ENCODE results near the gene CCDC148.

The CCDC148 gene

DNA sequence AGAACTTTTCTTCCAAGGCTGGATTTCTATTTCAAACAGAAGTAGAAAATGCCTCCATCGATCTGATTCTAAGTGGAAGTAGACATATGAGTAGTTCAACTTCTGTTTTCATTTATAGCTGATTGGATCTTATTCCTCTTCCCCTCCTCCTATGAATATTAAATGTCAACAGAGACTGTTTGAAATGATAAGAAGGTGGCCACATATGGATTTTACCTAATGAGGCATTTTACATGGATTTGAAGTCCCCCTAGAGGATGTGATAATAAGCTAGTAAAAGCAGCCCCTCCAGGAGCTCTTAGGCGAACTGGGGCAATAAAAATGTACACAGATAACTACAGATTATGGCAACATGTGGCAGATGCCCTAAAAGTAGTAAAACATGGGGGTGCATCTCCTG, 283.8 kb downstream of the CCDC148 start:
- TF ChIP-seq, protein P1, sequence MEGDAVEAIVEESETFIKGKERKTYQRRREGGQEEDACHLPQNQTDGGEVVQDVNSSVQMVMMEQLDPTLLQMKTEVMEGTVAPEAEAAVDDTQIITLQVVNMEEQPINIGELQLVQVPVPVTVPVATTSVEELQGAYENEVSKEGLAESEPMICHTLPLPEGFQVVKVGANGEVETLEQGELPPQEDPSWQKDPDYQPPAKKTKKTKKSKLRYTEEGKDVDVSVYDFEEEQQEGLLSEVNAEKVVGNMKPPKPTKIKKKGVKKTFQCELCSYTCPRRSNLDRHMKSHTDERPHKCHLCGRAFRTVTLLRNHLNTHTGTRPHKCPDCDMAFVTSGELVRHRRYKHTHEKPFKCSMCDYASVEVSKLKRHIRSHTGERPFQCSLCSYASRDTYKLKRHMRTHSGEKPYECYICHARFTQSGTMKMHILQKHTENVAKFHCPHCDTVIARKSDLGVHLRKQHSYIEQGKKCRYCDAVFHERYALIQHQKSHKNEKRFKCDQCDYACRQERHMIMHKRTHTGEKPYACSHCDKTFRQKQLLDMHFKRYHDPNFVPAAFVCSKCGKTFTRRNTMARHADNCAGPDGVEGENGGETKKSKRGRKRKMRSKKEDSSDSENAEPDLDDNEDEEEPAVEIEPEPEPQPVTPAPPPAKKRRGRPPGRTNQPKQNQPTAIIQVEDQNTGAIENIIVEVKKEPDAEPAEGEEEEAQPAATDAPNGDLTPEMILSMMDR (conservative IDR thresholded peaks at IDR 0.05; ENCODE audit: low read depth, low read length), result no peak
- no peak for DNase-seq (ENCODE audit: low read depth)
- H3K4me3 ChIP-seq (ENCODE audit: low read depth, low read length), result no peak overlapping the region

DNA sequence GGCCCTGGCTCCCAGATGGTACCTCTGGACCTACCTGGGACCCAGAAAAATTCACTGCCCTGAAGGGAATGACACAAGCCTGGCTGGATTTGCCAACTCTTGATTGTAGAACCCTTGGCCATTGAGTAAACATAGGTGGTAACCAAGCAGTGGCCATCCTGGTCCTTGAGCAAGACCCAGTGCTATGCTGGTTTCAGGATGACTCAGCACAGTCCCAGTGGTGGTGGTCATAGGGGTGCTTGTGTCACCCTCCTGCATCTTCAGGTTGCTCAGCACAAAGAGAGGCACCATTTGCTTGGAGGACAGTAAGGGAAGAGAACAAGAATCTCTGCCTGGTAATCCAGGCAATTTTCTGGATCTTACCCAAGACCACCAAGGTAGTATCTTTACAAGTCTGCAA, 302.0 kb downstream of the CCDC148 start:
- H3K4me3 ChIP-seq (ENCODE audit: low read depth, low read length), result no peak overlapping the region
- TF ChIP-seq, protein P1 (conservative IDR thresholded peaks at IDR 0.05; ENCODE audit: low read depth, low read length), result no peak
- no peak for DNase-seq (ENCODE audit: low read depth)

DNA sequence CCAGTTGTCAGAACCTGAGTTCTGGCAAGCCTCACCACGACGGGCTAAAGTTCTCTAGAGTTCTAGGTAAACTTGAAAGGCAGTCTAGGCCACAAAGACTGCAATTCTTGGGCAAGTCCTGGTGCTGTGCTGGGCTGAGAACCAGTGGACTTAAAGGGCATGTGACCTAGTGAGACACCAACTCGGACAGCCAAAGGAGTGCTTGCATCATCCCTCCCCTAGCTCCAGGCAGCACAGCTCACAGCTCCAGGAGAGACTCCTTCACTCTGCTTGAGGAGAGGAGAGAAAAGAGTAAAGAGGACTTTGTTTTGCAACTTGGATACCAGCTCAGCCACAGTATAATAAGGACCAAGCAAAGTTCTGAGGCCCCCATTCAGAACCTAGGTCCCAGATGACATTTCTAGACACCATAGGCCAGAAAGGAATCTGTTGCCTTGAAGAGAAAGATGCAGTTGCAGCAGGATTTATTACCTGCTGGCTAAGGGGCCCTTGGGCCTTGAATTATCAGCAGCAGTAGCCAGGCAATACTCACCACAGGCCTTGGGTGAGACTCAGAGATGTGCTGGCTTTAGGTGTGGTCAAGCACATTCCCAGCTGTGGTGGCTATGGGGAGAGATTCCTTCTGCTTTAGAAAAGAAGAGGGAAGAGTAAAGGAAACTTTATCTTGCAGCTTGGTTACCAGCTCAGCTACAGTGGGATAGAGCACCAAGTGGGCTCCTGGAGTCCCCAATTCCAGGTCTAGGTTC, 303.1 kb downstream of the CCDC148 start:
- TF ChIP-seq, protein P1 (conservative IDR thresholded peaks at IDR 0.05; ENCODE audit: low read depth, low read length), result no peak
- no peak overlapping the region for H3K4me3 ChIP-seq (ENCODE audit: low read depth, low read length)
- no peak for DNase-seq (ENCODE audit: low read depth)

DNA sequence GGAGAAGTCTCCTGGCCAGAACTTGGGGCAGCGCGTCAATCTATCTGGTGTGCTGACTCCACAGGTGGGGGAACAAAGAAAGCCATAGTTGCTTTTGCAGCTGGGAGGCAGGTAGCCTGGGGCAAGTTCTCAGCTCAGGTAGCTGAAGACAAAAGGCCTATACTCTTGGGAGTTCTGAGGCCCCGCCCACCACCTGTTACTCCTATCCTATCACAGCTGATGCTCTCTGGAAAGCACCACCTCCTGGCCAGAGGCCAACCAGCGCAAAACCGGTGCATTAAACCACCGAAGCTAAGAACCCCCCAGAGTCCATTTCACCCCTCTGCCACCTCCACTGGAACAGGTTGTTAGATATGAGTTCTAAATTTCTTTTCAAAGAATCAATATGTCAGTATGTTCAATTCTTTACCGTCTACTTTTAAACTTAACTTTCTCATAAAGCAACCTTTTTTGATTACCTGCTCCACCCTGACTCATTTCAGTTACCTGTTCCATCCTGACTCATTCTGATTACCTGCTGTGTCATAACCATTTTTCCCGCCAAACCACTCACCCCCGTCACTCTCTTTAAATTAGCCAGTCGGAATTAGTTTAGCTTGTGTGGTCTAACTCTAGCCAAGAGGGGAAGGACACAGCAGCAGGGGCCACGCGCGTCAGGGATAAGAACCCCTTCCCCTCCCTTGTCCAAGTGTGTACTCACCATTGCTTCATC, 311.5 kb downstream of the CCDC148 start:
- no peak overlapping the region for H3K4me3 ChIP-seq (ENCODE audit: low read depth, low read length)
- TF ChIP-seq, protein P1 (conservative IDR thresholded peaks at IDR 0.05; ENCODE audit: low read depth, low read length), result no peak
- DNase-seq (ENCODE audit: low read depth), result no peak

DNA sequence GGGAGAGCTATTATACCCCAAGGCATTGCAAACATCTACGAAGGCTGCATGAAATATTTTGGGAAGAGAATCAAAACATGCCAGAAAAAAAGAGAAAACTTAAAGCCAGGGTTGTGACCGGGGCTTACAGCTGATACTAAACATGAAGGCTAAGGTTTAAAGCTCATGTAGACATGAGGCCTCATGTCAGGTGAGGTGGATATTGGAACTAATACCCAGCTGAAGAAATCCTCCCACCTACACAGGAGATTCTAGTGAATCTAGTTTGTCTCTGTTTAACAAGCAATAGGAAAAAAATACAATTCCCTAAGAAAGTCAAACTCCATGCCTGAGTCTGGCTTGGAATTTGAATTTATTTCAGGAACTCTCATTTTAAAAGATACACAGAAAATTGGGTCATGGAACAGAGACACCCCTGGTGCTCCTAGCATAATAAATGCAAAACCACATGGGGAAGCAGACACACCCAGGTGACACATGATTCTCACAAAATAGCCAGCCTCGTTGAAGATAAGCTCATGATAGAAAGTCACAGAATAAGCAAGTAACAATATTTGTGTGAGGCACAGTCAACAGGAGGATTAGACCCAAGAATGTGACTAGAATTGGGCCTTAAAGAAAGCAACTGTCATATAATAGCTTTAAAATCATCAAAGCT, 312.7 kb downstream of the CCDC148 start:
- DNase-seq (ENCODE audit: low read depth), result no peak
- TF ChIP-seq, protein P1 (conservative IDR thresholded peaks at IDR 0.05; ENCODE audit: low read depth, low read length), result no peak

DNA sequence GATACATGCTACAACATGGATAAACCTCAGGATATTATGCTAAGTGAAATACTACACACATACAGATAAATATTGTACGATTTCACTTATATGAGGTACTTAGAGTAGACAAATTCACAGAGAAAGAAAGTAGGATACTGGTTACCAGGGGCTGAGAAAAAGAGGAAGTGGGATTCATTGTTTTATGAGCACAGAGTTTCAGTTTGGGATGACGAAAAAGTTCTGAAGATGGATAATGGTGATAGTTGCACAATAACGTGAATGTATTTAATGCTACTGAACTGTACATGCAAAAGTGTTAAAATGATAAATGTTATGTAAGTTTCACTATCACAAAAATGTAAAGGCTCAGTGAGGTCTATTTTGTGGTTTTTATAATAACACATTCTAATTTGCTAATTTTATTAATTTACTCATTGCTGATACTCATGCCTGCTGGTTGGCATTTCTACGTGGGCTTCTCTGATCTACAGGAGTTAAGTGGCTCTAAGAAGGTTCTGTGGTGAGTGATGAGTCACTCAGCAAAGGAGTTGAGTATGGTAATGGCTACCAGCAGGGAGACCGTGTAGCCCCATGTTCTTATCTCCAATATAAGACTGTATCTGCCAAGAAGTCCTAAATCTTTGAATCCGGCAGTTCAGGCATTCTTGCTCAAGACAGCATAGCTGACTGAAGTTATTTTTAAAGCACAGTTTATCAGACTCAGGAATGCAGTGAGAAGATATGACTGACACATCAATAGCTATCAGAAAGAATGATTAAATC, 313.8 kb downstream of the CCDC148 start:
- DNase-seq (ENCODE audit: low read depth), result peak; percentile 77
- TF ChIP-seq, protein P1 (conservative IDR thresholded peaks at IDR 0.05; ENCODE audit: low read depth, low read length), result no peak
- H3K4me3 ChIP-seq (ENCODE audit: low read depth, low read length), result no peak overlapping the region

More for the DNA sequence above, 312.7 kb downstream of the CCDC148 start:
- no peak overlapping the region for H3K4me3 ChIP-seq (ENCODE audit: low read depth, low read length)

All from choroid plexus epithelial cell (primary cell).